ENCODE measurements around the gene PPP4C. TPM values are rescaled to one million over a fixed set of nuclear protein-coding genes. Genes with fewer than 3 reads are reported as not detected.
A peak's percentile ranks its signal among the peaks of the same experiment; 100 is the strongest.

Gene PPP4C
- total and polyA plus RNA-seq, 12 donors: 34.5 to 82.1 (median 42.4) TPM

- TF ChIP-seq, protein P1, sequence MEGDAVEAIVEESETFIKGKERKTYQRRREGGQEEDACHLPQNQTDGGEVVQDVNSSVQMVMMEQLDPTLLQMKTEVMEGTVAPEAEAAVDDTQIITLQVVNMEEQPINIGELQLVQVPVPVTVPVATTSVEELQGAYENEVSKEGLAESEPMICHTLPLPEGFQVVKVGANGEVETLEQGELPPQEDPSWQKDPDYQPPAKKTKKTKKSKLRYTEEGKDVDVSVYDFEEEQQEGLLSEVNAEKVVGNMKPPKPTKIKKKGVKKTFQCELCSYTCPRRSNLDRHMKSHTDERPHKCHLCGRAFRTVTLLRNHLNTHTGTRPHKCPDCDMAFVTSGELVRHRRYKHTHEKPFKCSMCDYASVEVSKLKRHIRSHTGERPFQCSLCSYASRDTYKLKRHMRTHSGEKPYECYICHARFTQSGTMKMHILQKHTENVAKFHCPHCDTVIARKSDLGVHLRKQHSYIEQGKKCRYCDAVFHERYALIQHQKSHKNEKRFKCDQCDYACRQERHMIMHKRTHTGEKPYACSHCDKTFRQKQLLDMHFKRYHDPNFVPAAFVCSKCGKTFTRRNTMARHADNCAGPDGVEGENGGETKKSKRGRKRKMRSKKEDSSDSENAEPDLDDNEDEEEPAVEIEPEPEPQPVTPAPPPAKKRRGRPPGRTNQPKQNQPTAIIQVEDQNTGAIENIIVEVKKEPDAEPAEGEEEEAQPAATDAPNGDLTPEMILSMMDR (IDR thresholded peaks at IDR 0.05): no peak
- peak overlapping the region; percentile 80 to 97 (median 92) for H3K27ac ChIP-seq
- ATAC-seq (no peak), DNase-seq (peak in 1 of 2 donors; percentile 39)
- H3K4me3 ChIP-seq: peak overlapping the region; percentile 62 to 93 (median 76)
- H3K27me3 ChIP-seq: no peaks in the 10 kb centered on the region
- intact Hi-C loops (cut with DNase I): loop anchor here in 6 of 10 donors (2.0 to 10.0 kb wide), 6 partner anchors 27 to 312 kb away; partner anchors contain the start of genes ZNF771 (in 5 of the 6) and MAPK3 (in 1 of the 6)
- peaks cover 0 to 40% (median 9%) of the 10 kb centered on the region in 11 donors for H3K9me3 ChIP-seq
- peaks cover 7 to 58% (median 45%) of the 10 kb centered on the region in 9 donors for H3K4me1 ChIP-seq
- 13 to 19% methylated on average over 46 to 47 of the region's 47 CpGs for WGBS, 2 donors
- H3K36me3 ChIP-seq: peaks cover 0 to 23% (median 13%) of the 10 kb centered on the region in 9 donors
Measured at GRCh38 chr16:30095166-30096078, 19.6 kb downstream of the PPP4C start.

- peak; percentile 55 to 81 (median 72) for ATAC-seq
- H3K27me3 ChIP-seq: no peaks in the 10 kb centered on the region
- peaks cover 7 to 49% (median 39%) of the 10 kb centered on the region in 9 donors for H3K4me1 ChIP-seq
- 9 to 14% methylated on average over 48 to 77 of the region's 77 CpGs for WGBS, 2 donors
- peak within 1 kb of the TSS; percentile 62 to 93 (median 76) for H3K4me3 ChIP-seq
- H3K9me3 ChIP-seq: peaks cover 0 to 40% (median 9%) of the 10 kb centered on the region in 11 donors
- intact Hi-C loops (cut with DNase I): loop anchor here in 6 of 10 donors (2.0 to 10.0 kb wide), 6 partner anchors 27 to 311 kb away; partner anchors contain the start of genes ZNF771 (in 5 of the 6) and MAPK3 (in 1 of the 6)
- DNase-seq: peak; percentile 92 to 95
- TF ChIP-seq, protein P1 (IDR thresholded peaks at IDR 0.05): no peak
- peak within 1 kb of the TSS; percentile 80 to 97 (median 92) for H3K27ac ChIP-seq
- H3K36me3 ChIP-seq: peaks cover 0 to 23% (median 13%) of the 10 kb centered on the region in 9 donors
Measured at GRCh38 chr16:30096105-30096861, 20.5 kb downstream of the PPP4C start, which contains the start of gene YPEL3. TSS of gene YPEL3 (minus strand) at chr16:30096213. CDS start at chr16:30095482, 731 bp downstream.

DNA sequence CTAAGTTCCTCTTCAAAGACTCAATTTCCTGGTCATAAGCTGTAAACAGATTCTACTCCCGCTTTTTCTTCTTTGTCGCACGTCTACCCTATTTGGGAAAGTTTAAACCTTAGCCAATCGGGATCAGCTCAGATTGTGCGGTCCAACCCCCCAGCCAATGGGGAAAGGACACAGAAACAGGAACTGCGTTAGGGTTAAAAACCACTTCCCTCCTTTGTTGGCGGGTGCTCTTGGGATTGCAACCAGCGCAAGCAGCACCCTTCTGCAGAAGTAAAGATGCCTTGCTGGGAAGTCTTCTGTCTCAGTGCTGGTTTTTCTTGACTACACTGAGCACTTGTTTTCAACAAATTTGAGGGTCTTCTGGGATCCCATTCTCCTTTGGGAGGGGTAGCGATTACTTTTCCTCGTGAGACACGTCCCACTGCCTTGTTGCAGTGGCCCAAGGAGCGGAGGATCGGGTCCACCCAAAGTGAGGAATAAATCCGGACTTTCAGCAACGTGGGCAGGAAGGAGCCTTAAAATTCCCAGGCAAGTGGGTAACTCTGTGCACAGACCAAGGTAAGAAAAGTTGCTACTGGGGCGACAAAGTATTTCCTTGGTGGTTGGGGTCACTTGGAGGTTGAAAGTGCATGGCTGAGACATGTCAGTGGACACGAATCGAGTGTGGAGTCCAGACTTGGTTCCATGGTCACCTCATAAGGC lies 21.2 kb downstream of the PPP4C start:
- Histone ChIP-seq H3K27me3 (no peaks in the 10 kb centered on the region), H3K27ac (peak overlapping the region in 9 of 10 donors; percentile 85 to 97 (median 94)), H3K9me3 (peaks cover 0 to 40% (median 9%) of the 10 kb centered on the region in 11 donors), H3K4me1 (peaks cover 7 to 42% (median 36%) of the 10 kb centered on the region in 9 donors), H3K36me3 (peaks cover 0 to 23% (median 13%) of the 10 kb centered on the region in 9 donors), H3K4me3 (peak overlapping the region in 8 of 10 donors; percentile 62 to 93 (median 80))
- intact Hi-C loops (cut with DNase I): loop anchor here in 6 of 10 donors (2.0 to 10.0 kb wide), 6 partner anchors 26 to 310 kb away; partner anchors contain the start of genes ZNF771 (in 5 of the 6) and MAPK3 (in 1 of the 6)
- TF ChIP-seq, protein P1 (IDR thresholded peaks at IDR 0.05): no peak
- WGBS, 2 donors: 95% methylated on average over 18 of the region's 18 CpGs
- no peak for ATAC-seq
- DNase-seq: no peak
